CD4-positive, alpha-beta T cell treated with Interferon gamma for 1 hour (primary cell): Measurements from ENCODE around the gene WDR4.
"Not testable (repeated sequence)": the region's sequence is repeated elsewhere in the genome, so short reads cannot be mapped to it uniquely, and the experiment has no call there.

Source experiments
- DNase-seq: peaks from one replicate; pipeline ENCODE4 v3.0.0-alpha.2; 2020

Gene WDR4

GRCh38 chr21:42809577-42810475 lies 69.5 kb downstream of the WDR4 start:
- DNase-seq: no peak

GRCh38 chr21:42809171-42809570 lies 70.2 kb downstream of the WDR4 start:
- DNase-seq: no peak

GRCh38 chr21:42807938-42808613 lies 71.3 kb downstream of the WDR4 start:
- DNase-seq: no peak

- not testable (repeated sequence) for DNase-seq
Measured at GRCh38 chr21:42807293-42807895, 71.9 kb downstream of the WDR4 start.

GRCh38 chr21:42806509-42807140 lies 72.7 kb downstream of the WDR4 start:
- no peak for DNase-seq

GRCh38 chr21:42801616-42802015 lies 77.7 kb downstream of the WDR4 start:
- DNase-seq: not testable (repeated sequence)

GRCh38 chr21:42799948-42800347 lies 79.4 kb downstream of the WDR4 start:
- DNase-seq: peak; percentile 47

- DNase-seq: no peak
Measured at GRCh38 chr21:42799516-42799915, 79.8 kb downstream of the WDR4 start.
